ENCODE measurements around the gene TUBA1A. TPM values are rescaled to one million over a fixed set of nuclear protein-coding genes. Genes with fewer than 3 reads are reported as not detected.
"Not testable (repeated sequence)": the region's sequence is repeated elsewhere in the genome, so short reads cannot be mapped to it uniquely, and the experiment has no call there.

Gene TUBA1A
- total RNA-seq (2014; rRNA removed), result 953 and 1,210 TPM in 2 replicates
- 1,516 TPM for polyA plus RNA-seq (2012)

DNA sequence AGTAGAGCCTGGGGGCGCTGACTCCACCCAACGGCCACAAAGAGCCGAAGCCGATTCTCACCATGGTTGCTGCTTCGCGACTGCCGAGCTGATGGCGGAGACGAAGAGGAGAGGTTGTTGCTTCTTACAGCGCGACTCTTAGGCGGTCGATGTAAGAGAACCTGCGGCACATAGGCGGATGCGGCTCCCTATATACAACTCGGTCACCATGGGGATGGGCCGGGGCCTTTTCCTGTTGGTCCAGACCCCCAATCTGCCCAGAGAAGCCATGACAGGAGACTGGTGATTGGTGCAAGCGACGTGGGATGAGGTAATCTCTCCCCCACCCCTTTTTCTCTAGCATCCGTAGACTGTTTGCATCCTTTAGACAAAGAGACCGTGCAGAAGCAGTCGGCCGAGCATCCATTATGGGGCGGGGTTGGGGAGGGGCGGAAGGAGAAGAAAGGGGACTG lies at the start of gene TUBA1A:
Gene TUBA1A (minus strand): TSS at position 165 of the 452 bp plus-strand sequence. CDS start 101 bp downstream, at position 64.
- DNase-seq (ENCODE audit: low read depth), result peak; percentile 100

DNA sequence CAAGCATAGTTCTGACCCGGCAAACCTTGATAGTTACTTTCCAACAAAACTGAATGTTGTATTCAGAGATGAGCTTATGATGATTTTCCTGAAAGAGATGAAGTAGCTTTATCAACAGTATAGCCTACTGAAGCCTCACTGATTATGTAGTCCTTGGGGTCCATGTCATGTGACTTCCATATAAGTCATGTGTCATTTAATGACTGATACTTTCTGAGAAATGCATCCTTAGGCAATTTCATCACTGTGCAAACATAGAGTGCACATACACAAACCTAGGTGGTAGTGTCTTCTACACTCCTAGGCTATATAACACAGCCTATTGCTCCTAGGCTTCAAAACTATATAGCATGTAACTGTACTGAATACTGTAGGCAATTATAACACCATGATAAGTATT lies 47.5 kb upstream of the TUBA1A start:
- no peak for DNase-seq (ENCODE audit: low read depth)

DNA sequence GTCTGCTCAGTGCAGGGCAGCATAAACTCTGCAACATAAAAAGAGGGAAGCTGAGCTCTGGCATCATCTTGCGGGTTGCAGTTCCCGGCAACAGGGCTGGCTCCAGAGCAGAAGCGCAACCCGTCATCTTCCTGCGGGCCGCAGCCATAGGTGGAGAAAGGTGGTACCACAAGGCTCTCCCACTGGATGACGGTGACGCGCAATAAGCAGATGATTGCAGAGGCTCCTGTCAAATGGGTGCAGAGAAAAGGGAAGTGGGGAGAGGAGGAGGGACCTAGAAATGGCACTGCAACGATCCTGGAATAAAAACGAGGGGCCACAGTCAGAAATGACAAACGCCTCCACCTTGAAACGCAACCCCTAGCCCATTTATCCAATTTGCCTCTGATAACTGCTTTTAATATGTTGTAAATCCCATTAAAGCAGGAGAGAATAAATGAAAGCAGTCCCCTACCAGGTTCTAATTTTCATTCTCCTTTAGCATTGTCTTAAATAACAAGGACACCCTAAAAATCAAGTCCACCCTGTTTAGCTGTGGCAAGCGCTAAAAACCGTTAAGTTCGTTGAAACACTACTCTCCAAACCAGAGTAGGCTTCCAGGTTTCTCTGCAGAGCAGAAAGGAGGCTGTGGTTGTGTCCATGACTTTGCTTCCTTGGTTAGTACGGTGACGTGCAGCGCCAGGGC lies 45.1 kb upstream of the TUBA1A start:
- no peak for DNase-seq (ENCODE audit: low read depth)

DNA sequence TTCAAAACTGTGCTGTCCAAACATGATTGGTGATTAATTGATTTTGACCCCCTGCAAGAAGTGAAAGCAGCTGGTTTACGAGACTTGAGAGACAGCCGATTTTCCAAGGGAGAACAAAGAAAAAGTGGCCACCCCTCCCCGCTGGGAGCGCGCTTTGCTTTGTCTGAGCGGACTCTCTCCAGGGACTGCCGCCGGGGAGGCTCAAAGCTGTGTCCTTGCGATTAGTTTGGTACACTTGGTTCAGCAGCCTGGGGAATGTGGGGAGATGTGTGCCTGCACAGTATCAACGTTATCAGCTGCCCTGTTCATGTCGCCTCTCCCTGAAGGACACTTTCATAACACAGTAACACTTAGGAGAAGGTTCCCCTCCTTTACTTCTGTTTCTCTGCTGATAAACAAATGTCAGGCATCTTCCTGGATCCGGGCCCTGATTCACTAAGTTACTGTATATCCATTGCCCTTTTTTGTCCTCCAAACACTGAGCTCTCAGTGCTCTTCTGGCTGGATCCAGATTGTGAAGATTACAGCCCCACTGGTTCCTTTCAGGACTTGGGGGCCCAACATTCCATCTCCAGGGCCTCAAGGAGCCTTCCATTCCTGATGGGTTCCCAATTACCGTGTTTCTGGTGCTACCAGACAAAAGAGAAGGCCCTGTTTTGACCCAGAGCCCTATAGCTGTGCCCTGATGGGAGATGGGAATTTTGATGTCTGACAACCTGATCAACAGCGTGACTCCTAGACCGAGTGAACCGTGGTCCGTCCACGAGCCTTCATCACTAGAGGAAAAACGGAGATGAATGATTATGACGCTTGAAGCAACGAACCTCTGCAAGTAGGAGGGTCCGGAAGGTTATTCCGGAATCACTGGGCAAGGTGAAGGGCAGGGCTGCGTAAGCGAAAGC lies 44.3 kb upstream of the TUBA1A start:
- DNase-seq (ENCODE audit: low read depth), result peak; percentile 91

DNA sequence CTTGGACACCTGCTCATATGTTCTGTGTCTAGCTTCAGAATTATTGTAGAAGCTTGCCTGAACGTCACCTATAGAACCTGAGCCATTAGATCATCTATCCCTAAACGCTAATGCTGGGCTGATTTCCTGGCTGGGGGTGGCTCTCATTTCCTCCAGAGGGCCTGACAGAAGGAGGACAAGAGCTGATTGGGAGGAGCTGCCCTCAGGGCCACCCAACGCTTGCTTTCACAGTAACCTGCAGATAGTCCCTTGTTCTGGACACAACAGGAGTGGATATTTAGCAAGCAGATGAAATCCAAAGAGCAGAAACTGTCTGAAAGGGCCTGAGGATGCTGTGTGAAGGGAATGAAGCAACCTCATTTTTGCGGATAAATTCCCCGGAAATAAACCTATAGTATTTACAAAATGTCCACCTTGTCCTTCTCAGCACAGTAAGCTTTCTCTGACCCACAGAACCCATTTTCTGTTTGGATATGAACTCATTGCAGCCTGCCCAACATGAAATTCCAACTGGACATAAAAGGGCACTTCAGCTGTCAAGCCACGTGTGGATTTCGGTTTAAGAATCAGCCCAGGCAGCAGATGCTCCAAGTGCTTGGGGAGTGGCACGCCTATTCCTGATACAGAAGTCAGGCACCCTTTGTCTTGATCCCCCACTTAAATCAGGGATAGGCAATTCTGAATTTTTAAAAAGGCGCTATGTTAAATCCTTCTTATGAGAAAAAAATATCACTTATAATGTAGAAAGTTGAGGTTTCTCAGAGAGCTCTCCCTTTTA lies 43.2 kb upstream of the TUBA1A start:
- peak; percentile 95 for DNase-seq (ENCODE audit: low read depth)

DNA sequence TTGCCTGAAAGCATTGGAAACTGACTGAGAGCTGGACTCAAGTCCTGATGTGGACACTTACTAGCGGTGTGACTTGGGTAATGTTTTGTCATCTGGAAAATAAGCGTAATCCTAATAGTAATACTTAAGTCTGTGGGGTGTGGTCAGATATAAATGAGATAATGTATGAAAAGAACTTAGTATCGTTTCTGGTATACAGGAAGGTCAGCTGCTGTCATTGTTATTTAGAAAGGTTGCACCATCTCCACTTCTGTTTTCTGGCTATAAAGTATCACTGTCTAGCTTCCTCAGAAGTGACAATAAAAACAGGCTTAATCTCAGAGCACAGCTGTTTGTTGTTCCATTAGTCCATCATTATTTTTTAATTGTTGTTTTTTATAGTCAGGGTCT lies 41.9 kb upstream of the TUBA1A start:
- no peak for DNase-seq (ENCODE audit: low read depth)

DNA sequence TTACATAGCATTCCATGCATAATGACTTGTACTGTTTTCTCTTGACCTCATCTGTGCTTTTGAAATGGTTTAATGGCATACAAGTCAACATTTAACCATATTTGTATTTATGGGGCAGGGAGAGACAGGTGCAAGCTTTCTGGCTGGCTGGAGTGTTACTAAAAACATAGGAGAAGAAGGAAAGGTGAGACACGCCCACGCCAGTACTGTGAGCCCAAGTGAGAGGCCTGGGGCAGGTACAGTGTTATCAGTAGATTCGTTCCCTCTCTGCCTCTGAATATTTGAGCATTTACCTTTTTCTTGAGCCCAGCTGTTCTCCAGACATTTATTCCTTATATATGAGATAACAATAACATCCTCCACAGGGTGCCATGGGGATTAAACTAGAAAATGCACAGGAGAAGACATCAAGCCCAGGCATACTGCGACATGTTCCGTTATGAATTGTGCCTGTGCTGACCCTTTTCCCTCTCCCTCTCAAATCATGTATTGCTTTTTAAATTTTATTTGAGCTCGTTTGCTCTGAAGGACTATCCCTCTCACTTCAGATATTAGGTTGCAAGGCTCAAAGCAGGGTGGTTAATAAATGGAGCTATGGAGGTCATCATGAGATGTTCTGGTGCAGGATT lies 41.4 kb upstream of the TUBA1A start:
- no peak for DNase-seq (ENCODE audit: low read depth)

DNA sequence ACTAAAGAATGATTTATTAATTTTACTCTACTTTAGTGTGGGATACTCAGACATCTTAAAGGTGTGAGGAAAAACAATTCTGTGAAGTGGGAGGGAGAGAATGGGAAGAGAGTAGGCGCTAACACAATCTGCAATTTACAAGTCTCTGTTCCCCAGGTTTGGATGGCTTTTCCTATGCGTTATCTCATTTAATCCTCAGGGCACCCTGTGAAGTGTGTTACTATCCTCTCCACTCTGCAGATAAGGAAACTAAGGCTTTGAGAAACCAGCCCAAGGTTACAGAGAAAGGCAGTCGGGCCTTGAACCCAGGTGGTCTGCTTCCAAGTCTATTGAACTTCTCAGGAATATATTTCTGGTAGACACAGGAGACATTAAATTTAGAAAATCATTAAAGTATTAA lies 39.8 kb upstream of the TUBA1A start:
- no peak for DNase-seq (ENCODE audit: low read depth)

DNA sequence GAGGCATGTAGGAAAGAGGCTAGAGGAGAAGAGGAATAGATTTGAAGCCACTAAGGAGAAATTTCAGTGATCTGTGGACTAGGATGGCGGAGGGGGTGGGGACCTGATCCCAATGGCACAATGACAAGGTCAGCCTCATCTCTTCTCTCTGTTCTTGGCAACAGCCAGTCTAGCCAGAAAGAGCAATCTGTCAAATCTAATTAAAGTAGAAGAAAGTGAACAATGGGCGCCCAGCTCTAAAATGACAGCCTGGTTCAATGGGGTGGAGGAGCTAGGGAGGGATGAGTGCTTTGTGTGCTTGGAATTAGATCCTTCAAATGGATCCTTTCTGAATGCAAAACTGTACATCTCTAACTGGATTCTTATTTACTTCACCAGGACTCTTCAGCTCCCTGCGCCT lies 38.8 kb upstream of the TUBA1A start:
- DNase-seq (ENCODE audit: low read depth), result no peak

DNA sequence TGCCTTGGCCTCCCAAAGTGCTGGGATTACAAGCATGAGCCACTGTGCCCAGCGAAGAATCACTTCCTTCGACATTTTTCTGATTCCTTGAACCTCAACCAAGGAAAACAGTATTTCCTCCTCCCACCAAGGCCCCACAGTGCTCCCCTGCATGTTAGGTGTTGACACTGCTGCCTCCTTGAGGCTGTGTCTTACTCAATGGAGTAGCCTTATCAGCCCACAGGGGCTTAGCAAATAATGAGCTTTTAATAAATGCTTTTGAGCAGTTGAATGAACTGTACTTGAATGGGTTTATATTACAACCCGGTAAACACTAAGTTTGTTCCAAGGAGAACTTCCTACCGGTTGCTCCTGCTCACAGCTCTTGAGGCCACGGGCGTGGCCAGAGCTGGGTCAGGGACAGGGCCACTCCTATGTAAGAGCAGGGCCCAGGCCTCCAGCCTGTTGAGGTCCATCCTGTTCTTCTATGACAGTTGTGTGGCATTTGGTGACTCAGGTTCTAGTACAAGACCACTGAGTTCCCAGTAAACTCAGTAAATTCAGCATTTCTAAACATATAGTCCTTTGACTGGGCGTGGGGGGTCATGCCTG lies 36.8 kb upstream of the TUBA1A start:
- peak; percentile 66 for DNase-seq (ENCODE audit: low read depth)

DNA sequence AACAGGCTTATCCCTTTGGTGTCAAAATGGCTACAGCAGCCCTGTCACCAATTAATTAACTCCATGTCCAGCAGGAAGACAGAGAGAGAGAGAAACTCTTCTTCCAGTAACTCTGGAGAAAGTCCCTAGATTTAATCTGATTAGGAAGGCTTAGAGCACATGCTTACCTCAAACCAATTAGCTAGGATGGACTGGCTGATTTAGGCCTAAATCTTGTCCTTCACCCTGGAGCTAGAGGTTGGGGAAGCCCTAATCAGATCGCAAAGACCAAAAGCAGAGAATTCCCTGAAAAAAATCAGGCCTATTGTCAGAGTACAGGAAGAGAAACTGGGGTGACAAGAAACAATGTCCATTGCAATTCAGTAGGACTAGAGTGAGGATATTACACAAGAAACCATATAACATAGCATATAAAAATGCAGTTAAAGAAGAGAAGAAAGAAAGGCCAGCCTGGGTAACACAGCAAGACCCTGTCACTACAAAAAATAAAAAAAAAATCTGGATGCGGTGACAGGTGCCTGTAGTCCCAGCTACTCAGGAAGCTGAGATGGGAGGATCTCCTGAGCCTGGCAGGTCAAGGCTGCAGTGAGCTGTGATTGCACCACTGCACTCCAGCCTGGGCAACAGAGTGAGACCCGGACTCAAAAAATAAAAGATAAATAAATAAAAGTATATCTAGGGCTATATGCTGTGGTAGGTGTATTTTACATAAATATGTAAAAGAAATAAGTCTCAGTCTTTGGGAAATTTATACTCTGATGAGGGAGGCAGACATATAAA lies 34.9 kb upstream of the TUBA1A start:
- no peak for DNase-seq (ENCODE audit: low read depth)

DNA sequence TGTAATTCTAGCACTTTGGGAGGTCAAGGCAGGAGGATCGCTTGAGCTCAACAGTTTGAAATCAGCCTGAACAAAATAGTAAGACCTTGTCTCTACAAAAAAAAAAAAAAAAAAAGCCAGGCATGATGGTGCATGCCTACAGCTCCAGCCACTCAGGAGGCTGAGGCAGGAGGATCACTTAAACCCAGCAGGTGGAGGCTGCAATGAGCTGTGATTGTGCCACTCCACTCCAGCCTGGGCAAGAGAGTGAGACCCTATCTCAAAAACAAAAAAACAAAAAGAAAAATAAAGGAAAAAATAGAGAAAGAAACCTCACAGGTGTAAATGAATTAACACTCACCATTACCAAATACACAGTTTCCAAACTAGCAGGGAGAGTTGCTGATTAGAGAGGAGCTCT lies 34.2 kb upstream of the TUBA1A start:
- no peak for DNase-seq (ENCODE audit: low read depth)

DNA sequence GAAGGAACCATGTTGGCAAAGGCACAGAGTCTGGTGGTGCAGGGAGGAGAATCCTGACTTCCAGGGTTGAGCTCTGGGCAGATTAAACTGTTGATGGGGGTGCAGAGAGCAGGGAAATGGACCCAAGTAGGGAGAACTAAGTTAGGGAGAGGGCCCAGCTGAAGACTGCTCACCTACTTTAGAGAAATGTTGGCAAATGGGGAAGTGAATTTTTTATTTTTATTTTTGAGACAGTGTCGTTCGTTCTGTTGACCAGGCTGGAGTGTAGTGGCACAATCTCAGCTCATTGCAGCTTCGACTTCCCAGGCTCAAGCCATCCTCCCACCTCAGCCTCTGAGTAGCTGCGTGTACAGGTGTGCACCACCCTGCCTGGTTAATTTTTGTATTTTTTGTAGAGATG lies 32.1 kb upstream of the TUBA1A start:
- no peak for DNase-seq (ENCODE audit: low read depth)

DNA sequence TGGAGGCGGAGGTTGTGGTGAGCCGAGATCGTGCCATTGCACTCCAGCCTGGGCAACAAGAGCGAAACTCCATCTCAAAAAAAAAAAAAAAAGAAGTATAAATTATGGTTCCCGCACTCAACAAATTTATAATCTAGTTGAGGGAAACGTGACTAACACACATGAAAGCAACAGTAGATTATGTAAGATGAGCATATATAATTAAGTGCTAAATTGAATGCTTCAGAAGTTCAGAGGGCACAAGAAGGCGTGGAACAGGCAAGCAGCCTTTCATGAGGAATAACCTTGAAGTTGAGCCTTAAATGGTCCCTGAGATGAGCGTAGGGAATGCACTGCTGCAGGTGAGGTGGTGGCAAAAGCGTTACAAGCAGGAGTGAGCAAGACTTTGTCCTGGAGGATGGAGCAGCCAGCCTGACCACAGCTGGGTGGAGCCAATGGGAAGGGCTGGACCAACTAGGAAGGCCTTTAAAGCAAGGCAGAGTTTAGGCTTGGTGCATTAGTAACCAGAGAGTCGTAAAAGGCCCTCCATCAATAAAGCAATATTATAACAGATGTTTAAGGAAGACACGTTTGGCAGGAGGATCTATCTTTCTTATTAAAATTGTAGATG lies 30.6 kb upstream of the TUBA1A start:
- DNase-seq (ENCODE audit: low read depth), result no peak

DNA sequence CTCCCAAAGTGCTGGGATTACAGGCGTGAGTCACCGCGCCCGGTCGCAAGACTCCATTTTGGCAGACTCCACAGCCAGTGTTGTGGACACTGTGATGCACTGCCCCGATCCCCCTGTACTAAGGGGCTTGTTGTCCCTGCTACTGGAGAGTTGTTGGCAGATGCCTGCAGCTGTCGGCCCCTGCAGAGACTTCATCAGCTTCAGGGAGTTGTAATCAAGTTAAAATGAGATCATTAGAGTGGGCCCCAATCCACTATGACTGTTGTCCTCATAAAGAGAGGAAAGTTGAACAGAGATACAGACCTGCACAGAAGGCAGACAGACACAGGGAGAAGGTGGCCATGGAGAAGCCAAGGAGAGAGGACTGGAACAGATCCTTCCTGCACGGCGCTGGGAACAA lies 23.7 kb upstream of the TUBA1A start:
- DNase-seq (ENCODE audit: low read depth), result no peak

DNA sequence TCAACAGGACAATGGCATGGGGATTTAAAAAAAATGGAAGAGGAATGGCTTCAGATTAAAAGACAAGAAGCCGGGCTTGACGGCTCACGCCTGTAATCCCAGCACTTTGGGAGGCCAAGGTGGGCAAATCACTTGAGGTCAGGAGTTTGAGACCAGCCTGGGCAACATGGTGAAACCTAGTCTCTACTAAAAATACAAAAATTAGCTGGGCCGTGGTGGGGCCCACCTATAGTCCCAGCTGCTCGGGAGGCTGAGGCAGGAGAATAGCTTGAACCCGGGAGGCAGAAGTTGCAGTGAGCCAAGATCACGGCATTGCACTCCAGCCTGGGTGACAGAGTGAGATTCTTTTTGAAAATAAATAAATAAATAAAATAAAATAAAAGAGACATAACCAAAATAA lies 21.8 kb upstream of the TUBA1A start:
- not testable (repeated sequence) for DNase-seq (ENCODE audit: low read depth)

DNA sequence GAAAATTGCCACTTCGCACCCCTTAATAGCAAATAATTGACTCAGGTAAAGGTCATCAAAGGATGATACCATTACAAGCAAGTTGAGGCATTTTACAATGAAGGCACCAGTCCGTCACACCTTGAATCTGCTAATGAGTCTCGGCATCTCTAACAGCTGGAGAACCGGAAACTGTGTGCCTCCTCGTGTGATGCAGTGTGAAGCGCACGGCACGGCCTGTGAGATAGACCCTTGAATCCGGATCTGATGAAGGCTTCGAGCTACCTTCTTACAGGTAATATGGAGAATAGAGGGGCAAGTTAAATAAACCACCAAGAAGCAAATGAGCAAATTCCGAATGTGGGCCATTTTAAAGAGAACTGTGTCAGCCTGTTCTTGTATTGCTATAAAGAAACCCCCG lies 19.8 kb upstream of the TUBA1A start:
- no peak for DNase-seq (ENCODE audit: low read depth)

DNA sequence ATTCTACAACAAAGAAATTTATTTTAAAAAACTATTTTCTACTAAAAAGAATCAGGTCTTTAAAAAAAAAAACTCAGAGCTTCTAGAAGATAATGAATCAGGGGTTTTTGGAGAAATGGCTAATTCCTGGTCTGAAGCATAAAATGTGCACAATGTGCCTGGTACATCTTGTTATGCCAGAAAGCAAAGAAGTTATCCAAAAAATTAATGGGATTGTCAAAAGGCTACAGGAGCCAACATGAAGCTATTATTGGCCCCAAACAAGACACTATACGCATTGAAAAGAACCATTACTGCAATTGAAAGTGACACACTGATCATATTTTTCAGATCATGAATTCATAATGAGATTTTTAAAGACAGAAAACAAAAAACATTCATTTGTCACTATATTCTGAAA lies 19.3 kb upstream of the TUBA1A start:
- DNase-seq (ENCODE audit: low read depth), result no peak

DNA sequence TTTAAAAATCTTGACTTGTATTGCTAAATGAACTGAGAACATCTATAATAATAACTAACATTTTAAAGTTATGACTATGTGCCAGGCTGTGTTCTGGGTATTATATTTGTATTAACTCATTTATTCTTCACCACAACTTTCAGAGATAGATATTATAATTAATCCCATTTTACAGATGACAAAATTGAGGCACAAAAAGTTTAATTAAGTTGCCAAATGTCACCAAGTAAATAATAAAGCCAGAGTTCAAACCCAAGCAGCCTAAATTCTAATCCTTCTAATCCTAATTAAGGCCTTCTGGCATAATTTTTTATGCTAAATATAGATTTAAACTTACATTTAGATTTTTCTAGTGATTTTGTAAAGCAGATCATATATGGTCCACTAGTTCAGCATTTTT lies 17.5 kb upstream of the TUBA1A start:
- DNase-seq (ENCODE audit: low read depth), result no peak

Data from LHCN-M2 (cell line).